Kidney capillary endothelial cell (primary cell): Measurements from ENCODE around the gene PIK3R1.
A peak's percentile ranks its signal among the peaks of the same experiment; 100 is the strongest.

Experiments used
- DNase-seq: peaks from one replicate; pipeline ENCODE4 v3.0.0-alpha.2; 2018; ENCODE audit warnings: low spot score

Gene PIK3R1

GRCh38 chr5:68331192-68332079 lies 115.9 kb downstream of the PIK3R1 start:
- DNase-seq: peak; percentile 26

GRCh38 chr5:68332080-68332451 lies 116.5 kb downstream of the PIK3R1 start:
- no peak for DNase-seq

GRCh38 chr5:68332556-68332955 lies 117.0 kb downstream of the PIK3R1 start:
- peak; percentile 86 for DNase-seq

- peak; percentile 71 for DNase-seq
These were observed 118.3 kb downstream of the PIK3R1 start for GRCh38 chr5:68333649-68334552.

- DNase-seq: no peak
These were observed 119.0 kb downstream of the PIK3R1 start for GRCh38 chr5:68334553-68334886.

- DNase-seq: no peak
These were observed 119.5 kb downstream of the PIK3R1 start for GRCh38 chr5:68335075-68335474.

GRCh38 chr5:68336200-68336599 lies 120.6 kb downstream of the PIK3R1 start:
- no peak for DNase-seq

GRCh38 chr5:68337235-68337634 lies 121.7 kb downstream of the PIK3R1 start:
- no peak for DNase-seq

- DNase-seq: no peak
These were observed 124.4 kb downstream of the PIK3R1 start for GRCh38 chr5:68339921-68340321.

- DNase-seq: no peak
These were observed 125.5 kb downstream of the PIK3R1 start for GRCh38 chr5:68341006-68341405.

GRCh38 chr5:68342693-68343092 lies 127.1 kb downstream of the PIK3R1 start:
- DNase-seq: no peak

GRCh38 chr5:68343421-68343826 lies 127.9 kb downstream of the PIK3R1 start:
- DNase-seq: peak; percentile 63

GRCh38 chr5:68344447-68345111 lies 129.0 kb downstream of the PIK3R1 start:
- DNase-seq: peak; percentile 40

- no peak for DNase-seq
These were observed 129.6 kb downstream of the PIK3R1 start for GRCh38 chr5:68345171-68345570.

GRCh38 chr5:68345582-68345981 lies 130.0 kb downstream of the PIK3R1 start:
- DNase-seq: no peak

GRCh38 chr5:68347536-68347935 lies 132.0 kb downstream of the PIK3R1 start:
- no peak for DNase-seq

GRCh38 chr5:68348447-68349222 lies 133.1 kb downstream of the PIK3R1 start:
- no peak for DNase-seq

GRCh38 chr5:68350176-68350575 lies 134.6 kb downstream of the PIK3R1 start:
- DNase-seq: no peak
